ENCODE measurements around the gene RBP3.

DNA sequence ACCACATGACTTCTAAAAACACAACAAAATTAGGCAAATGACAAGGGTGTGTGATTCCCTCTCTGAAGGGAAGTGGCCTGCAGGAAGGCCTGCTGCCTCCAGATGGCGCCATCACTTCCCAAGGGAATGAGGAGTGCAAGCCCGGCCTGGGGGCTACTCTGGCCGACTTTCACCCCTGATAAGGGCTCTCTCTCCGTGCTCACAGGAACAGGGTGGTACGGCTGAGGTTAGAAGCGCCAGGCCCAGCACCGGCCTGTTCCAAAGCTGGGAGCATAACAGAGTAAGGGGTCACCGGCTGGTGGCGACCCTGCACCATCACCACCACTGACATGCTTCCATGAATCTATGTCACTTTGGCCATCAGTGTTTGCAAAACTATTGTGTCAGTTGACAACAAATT, 13.1 kb downstream of the RBP3 start:
- no peak for TF ChIP-seq BHLHE40 (IDR thresholded peaks at IDR 0.05; ENCODE audit: low read depth, low read length)
- TF ChIP-seq, protein P1, sequence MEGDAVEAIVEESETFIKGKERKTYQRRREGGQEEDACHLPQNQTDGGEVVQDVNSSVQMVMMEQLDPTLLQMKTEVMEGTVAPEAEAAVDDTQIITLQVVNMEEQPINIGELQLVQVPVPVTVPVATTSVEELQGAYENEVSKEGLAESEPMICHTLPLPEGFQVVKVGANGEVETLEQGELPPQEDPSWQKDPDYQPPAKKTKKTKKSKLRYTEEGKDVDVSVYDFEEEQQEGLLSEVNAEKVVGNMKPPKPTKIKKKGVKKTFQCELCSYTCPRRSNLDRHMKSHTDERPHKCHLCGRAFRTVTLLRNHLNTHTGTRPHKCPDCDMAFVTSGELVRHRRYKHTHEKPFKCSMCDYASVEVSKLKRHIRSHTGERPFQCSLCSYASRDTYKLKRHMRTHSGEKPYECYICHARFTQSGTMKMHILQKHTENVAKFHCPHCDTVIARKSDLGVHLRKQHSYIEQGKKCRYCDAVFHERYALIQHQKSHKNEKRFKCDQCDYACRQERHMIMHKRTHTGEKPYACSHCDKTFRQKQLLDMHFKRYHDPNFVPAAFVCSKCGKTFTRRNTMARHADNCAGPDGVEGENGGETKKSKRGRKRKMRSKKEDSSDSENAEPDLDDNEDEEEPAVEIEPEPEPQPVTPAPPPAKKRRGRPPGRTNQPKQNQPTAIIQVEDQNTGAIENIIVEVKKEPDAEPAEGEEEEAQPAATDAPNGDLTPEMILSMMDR (conservative IDR thresholded peaks at IDR 0.05; ENCODE audit: low read depth, low read length), result peak; percentile 68
- TF ChIP-seq, protein P2, sequence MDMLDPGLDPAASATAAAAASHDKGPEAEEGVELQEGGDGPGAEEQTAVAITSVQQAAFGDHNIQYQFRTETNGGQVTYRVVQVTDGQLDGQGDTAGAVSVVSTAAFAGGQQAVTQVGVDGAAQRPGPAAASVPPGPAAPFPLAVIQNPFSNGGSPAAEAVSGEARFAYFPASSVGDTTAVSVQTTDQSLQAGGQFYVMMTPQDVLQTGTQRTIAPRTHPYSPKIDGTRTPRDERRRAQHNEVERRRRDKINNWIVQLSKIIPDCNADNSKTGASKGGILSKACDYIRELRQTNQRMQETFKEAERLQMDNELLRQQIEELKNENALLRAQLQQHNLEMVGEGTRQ (IDR thresholded peaks at IDR 0.05; ENCODE audit: low read depth, low read length), result no peak
- peak; percentile 65 for TF ChIP-seq SMC3 (IDR thresholded peaks at IDR 0.05; ENCODE audit: low read depth, low read length)
- no peak for TF ChIP-seq MAZ (IDR thresholded peaks at IDR 0.05; ENCODE audit: borderline replicate concordance, low read depth, low read length)
- TF ChIP-seq POLR2A (IDR thresholded peaks at IDR 0.05; ENCODE audit: low read depth, low read length), result no peak

All from IMR-90 (cell line).